WI38 (cell line): ENCODE measurements around the gene ERICH3.

ENCODE experiments used
- H3K4me3 ChIP-seq: 2 replicates; pipeline ENCODE4 v1.5.1; 2011; ENCODE audit warnings: low read depth, mild to moderate bottlenecking, control low read depth, low read length
- TF ChIP-seq, protein P1 (sequence below): IDR thresholded peaks from 2 replicates; pipeline ENCODE4 v1.5.1; 2012; ENCODE audit warnings: low read depth, mild to moderate bottlenecking, control low read depth, low read length

ERICH3 gene

GRCh38 chr1:74545821-74546220 is 127.8 kb downstream of the ERICH3 start:
- no peak overlapping the region for H3K4me3 ChIP-seq
- TF ChIP-seq, protein P1, sequence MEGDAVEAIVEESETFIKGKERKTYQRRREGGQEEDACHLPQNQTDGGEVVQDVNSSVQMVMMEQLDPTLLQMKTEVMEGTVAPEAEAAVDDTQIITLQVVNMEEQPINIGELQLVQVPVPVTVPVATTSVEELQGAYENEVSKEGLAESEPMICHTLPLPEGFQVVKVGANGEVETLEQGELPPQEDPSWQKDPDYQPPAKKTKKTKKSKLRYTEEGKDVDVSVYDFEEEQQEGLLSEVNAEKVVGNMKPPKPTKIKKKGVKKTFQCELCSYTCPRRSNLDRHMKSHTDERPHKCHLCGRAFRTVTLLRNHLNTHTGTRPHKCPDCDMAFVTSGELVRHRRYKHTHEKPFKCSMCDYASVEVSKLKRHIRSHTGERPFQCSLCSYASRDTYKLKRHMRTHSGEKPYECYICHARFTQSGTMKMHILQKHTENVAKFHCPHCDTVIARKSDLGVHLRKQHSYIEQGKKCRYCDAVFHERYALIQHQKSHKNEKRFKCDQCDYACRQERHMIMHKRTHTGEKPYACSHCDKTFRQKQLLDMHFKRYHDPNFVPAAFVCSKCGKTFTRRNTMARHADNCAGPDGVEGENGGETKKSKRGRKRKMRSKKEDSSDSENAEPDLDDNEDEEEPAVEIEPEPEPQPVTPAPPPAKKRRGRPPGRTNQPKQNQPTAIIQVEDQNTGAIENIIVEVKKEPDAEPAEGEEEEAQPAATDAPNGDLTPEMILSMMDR, result no peak

GRCh38 chr1:74534241-74534640 is 139.4 kb downstream of the ERICH3 start:
- TF ChIP-seq, protein P1, result no peak
- no peak overlapping the region for H3K4me3 ChIP-seq

DNA sequence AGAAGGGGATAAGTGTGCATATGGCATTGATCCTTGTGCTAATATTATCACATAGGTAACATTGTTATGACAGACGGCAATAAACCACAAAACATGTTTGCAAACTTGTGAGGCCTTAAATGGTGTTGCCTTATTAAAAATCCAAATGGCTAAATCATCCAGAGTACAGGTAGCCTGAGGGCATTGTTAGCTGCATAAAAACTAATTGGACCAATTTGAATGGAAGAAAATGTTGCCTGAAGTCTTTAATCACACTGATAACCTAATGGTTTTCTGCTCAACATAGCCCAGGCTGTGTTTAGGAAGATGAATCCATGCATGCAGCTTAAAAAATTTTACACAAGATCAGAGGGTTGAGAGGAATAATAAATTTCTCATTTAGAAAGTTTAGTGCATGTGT is 141.8 kb downstream of the ERICH3 start:
- TF ChIP-seq, protein P1, result no peak

DNA sequence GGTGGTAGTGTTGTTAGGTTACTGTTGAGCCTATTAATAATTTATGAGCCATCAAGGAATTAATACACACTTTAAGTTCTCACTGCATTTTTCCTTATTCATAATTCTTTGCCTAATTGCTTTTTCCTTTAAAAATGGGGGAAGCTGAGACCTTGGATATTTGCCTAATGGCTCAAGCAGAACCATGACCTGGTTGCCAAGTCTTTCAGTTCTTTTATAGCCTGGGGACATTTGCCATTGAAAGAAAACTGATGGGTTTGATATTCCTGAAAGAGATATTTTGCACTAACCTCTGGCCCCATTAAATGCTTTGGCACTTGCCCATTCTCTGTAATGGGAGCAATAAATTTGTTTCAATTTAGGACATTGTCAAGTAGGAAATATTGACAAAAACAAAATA is 142.7 kb downstream of the ERICH3 start:
- TF ChIP-seq, protein P1, result no peak
- H3K4me3 ChIP-seq, result no peak overlapping the region

More for the DNA sequence above, 141.8 kb downstream of the ERICH3 start:
- no peak overlapping the region for H3K4me3 ChIP-seq

DNA sequence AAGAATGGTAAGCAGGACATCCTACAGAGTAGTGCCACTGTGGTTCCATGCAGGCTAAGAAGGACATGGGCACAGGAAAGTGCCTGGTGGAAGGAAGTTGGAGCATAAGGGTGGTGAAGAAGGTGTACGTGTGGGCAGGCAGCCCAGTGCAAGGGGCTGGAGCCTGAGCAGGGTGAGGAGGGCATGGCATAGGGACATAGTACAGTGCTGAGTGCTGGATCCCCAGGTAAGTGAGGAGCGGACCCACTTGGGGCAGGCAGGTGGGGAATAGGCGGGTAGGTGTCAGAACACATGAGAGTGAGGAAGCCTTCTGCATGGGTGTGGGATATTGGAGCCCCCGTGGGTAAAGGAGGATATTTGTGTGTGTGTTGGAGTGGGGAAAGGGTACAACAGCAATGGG is 145.5 kb downstream of the ERICH3 start:
- TF ChIP-seq, protein P1, result no peak
- no peak overlapping the region for H3K4me3 ChIP-seq

- TF ChIP-seq, protein P1, result no peak
- H3K4me3 ChIP-seq, result no peak overlapping the region
Measured at GRCh38 chr1:74526708-74527107, 146.9 kb downstream of the ERICH3 start.

DNA sequence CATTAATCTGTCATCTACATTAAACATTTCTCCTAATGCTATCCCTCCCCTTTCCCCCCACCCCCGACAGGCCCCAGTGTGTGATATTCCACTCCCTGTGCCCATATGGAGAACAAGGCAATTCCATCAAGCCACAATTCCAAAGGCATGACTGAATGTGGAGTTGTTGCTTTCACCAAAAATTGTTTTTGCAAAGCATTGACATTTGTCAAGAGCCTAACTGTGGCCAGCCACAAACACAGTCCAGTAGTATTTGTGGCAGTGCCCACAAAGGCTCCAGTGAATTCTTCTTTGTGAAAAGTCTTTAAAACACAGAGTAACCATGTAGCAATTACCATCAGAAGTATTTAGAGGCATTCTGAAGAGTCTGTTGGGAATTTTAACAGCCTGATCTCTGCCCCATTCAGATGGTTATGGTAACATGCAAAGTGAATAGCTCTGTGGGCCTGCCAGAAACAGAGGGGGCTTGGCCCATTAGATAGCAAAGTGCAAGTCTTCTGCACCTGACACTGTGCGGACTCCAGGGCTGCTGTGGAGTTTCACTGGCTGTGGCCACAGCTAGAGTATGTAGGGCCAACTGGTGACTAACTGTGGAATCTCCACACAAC is 149.6 kb downstream of the ERICH3 start:
- TF ChIP-seq, protein P1, result no peak

More for the DNA sequence above, 149.6 kb downstream of the ERICH3 start:
- no peak overlapping the region for H3K4me3 ChIP-seq
